ENCODE data around the gene SKOR2.
"Not testable (repeated sequence)": the region's sequence is repeated elsewhere in the genome, so short reads cannot be mapped to it uniquely, and the experiment has no call there.

Gene SKOR2

GRCh38 chr18:47215554-47216138 lies 35.8 kb downstream of the SKOR2 start:
- no peak overlapping the region for H3K4me3 ChIP-seq (ENCODE audit: low read length)
- TF ChIP-seq, protein P1, sequence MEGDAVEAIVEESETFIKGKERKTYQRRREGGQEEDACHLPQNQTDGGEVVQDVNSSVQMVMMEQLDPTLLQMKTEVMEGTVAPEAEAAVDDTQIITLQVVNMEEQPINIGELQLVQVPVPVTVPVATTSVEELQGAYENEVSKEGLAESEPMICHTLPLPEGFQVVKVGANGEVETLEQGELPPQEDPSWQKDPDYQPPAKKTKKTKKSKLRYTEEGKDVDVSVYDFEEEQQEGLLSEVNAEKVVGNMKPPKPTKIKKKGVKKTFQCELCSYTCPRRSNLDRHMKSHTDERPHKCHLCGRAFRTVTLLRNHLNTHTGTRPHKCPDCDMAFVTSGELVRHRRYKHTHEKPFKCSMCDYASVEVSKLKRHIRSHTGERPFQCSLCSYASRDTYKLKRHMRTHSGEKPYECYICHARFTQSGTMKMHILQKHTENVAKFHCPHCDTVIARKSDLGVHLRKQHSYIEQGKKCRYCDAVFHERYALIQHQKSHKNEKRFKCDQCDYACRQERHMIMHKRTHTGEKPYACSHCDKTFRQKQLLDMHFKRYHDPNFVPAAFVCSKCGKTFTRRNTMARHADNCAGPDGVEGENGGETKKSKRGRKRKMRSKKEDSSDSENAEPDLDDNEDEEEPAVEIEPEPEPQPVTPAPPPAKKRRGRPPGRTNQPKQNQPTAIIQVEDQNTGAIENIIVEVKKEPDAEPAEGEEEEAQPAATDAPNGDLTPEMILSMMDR (conservative IDR thresholded peaks at IDR 0.05; ENCODE audit: low read length), result peak; percentile 78
- peak; percentile 70 for DNase-seq (ENCODE audit: low read depth)

DNA sequence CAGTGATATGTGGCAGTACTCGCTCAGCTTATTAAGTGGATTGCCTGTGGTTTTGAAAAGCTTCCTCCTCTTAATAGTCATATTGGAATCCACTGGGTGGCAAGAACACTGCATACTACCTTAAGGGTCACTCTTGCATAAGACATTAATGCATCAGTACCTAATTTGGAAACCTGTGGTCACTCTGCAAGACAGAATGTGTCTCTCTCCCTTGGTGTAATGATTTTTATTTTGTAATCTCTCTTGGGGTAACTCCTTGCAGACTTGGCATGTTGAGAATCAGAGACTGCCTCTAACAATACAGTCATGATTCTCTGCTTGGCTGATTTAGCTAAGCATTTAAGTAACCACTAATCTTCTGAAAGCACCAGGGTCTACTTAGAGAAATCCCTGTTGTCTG lies 42.3 kb downstream of the SKOR2 start:
- TF ChIP-seq, protein P1 (conservative IDR thresholded peaks at IDR 0.05; ENCODE audit: low read length), result no peak
- no peak overlapping the region for H3K4me3 ChIP-seq (ENCODE audit: low read length)
- peak; percentile 16 for DNase-seq (ENCODE audit: low read depth)

GRCh38 chr18:47206945-47207637 lies 44.4 kb downstream of the SKOR2 start:
- TF ChIP-seq, protein P1 (conservative IDR thresholded peaks at IDR 0.05; ENCODE audit: low read length), result no peak
- DNase-seq (ENCODE audit: low read depth), result peak; percentile 5
- H3K4me3 ChIP-seq (ENCODE audit: low read length), result no peak overlapping the region

- TF ChIP-seq, protein P1 (conservative IDR thresholded peaks at IDR 0.05; ENCODE audit: low read length), result peak; percentile 96
- peak; percentile 30 for DNase-seq (ENCODE audit: low read depth)
- no peak overlapping the region for H3K4me3 ChIP-seq (ENCODE audit: low read length)
These were observed 46.4 kb downstream of the SKOR2 start for GRCh38 chr18:47204908-47205522.

DNA sequence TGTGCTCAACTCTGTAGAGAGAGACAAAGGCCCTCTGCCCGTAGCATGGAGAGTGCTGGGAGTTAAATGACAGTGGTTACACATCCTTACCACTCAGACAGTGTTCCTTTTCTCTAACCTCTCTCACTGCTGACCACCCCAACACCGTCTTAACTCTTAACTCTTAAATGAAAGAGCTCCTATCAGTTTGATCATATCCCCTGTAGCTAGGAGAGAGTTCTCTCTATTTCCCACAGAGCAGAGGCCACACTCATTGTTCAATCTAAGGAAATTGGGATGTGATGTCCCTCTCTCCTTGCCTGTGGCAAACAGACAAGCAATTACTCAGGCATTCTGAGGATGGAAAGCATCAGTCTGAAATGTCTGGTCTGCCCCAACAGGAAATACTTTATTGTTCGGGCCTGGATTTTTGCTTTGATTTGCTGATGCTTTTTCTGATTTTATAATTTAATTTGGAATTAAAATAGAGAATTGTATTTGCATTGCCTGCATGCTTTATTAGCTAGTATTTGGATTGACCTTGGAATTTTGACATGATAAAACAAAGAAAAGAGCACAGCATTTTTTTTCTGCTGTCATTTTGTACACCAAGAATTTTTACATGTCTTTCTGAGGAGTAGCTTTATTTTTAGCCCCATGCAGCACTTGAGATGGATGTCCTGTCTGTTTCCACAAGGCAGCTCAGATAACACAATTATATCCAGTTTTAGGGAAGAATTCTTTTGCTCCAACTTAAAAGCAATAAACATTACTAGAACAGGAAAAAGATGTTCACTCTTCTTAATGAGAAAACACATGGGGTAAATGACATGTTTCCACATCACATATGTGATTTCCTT lies 47.6 kb downstream of the SKOR2 start:
- no peak overlapping the region for H3K4me3 ChIP-seq (ENCODE audit: low read length)
- DNase-seq (ENCODE audit: low read depth), result no peak
- TF ChIP-seq, protein P1 (conservative IDR thresholded peaks at IDR 0.05; ENCODE audit: low read length), result no peak

DNA sequence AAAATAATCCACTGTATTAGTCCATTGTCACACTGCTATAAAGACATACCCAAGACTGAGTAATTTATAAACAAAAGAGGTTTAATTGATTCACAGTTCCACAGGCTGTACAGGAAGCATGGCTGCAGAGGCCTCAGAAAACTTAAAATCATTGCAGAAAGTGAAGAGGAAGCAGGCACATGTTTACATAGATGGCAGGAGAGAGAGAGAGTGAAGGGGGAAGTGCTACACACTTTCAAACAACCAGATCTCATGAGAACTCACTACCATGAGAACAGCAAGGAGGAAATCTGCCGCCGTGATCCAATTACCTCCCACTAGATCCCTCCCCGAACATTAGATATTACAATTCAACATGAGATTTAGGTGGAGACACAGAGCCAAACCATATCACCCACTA lies 55.5 kb downstream of the SKOR2 start:
- H3K4me3 ChIP-seq (ENCODE audit: low read length); DNase-seq (ENCODE audit: low read depth): not testable (repeated sequence)

DNA sequence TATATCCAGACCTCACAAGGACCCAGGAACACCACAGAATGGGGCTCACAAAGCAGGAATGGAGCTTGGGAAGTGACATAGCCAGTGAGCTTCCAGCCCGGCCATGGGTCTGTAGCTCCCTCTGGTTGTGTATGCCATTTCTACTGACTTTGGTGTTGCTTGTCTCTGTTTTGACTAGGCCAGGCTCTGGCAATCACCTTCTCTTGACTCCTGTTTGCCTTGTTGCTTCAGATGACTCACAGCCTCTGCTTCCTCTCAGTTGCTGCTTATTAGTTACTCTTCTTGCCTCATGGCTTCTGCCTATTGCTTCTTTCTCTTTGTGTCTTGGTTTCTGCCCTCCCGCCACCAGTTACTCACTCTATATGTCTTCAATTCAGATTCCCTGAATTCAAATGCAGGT lies 59.5 kb downstream of the SKOR2 start:
- DNase-seq (ENCODE audit: low read depth), result peak; percentile 15
- no peak overlapping the region for H3K4me3 ChIP-seq (ENCODE audit: low read length)
- TF ChIP-seq, protein P1 (conservative IDR thresholded peaks at IDR 0.05; ENCODE audit: low read length), result no peak
